Gastroesophageal sphincter (tissue), 4 donors: ENCODE data around the gene OCA2. TPM values are rescaled to one million over a fixed set of nuclear protein-coding genes. Genes with fewer than 3 reads are reported as not detected.

ENCODE experiments used
- ATAC-seq: fragments of 150-250 bp; one replicate; pipeline ENCODE4 v1.9.1; 2016; ENCODE audit warnings: mild to moderate bottlenecking, moderate library complexity
- H3K27ac ChIP-seq, 4 donors: fragments of 200-600 bp; sonication (generic) in 3 of 4; 1 replicate in 3 of 4; 2 replicates in 1 of 4; pipeline ENCODE4 v1.5.1; 2016 to 2019
- H3K27me3 ChIP-seq: fragments of 200-600 bp; sonication (generic); one replicate; pipeline ENCODE4 v1.5.1; 2019
- H3K36me3 ChIP-seq, 2 donors: fragments of 200-600 bp; sonication (generic); one replicate each; pipeline ENCODE4 v1.5.1; 2019; ENCODE audit warnings: control low read depth in 1 of 2
- H3K4me1 ChIP-seq, 3 donors: fragments of 200-600 bp; sonication (generic); 1 replicate in 2 of 3; 2 replicates in 1 of 3; pipeline ENCODE4 v1.5.1; 2016 to 2019; ENCODE audit warnings: control low read depth in 2 of 3
- H3K4me3 ChIP-seq, 2 donors: fragments of 200-600 bp; sonication (generic); one replicate each; pipeline ENCODE4 v1.5.1; 2019; ENCODE audit warnings: mild to moderate bottlenecking in 1 of 2, moderate library complexity in 1 of 2
- H3K9me3 ChIP-seq, 3 donors: fragments of 200-600 bp; sonication (generic); one replicate each; pipeline ENCODE4 v1.5.1; 2017 to 2019; ENCODE audit warnings: control low read depth in 2 of 3
- EP300 ChIP-seq: sonication (generic); formaldehyde crosslinking; IDR thresholded peaks from one replicate; pipeline ENCODE4 v1.6.1; 2017; ENCODE audit warnings: antibody characterized with exemption, mild to moderate bottlenecking
- POLR2A ChIP-seq, 2 donors: fragments of 450-650 bp; IDR thresholded peaks; one replicate each; pipeline ENCODE4 v1.6.1; 2017; ENCODE audit warnings: antibody characterized with exemption in 2 of 2, mild to moderate bottlenecking in 2 of 2, moderate library complexity in 1 of 2
- POLR2AphosphoS5 ChIP-seq: sonication (generic); formaldehyde crosslinking; IDR thresholded peaks from one replicate; pipeline ENCODE4 v1.6.1; 2017; ENCODE audit warnings: antibody characterized with exemption
- WGBS, 2 donors: methylation state at CpG; one replicate each; pipeline ENCODE4 v1.1.5; 2018; ENCODE audit warnings: low coverage in 1 of 2; 5-methylcytosine and 5-hydroxymethylcytosine counted together
- total RNA-seq, 4 donors: library from RNA; depleted of rRNA; stranded (reverse); fragments of >200 nt; gene quantifications; one replicate each; pipeline ENCODE4 v1.1.0, GENCODE V29; 2016
- TF ChIP-seq, protein P1 (sequence below), 4 experiments: fragments of 200-600 bp in 2 of 4; fragments of 450-650 bp in 2 of 4; sonication (generic) in 1 of 4; IDR thresholded peaks; one replicate each; pipeline ENCODE4 v1.5.1; 2017 to 2019; ENCODE audit warnings: antibody characterized with exemption in 4 of 4, mild to moderate bottlenecking in 2 of 4, moderate library complexity in 2 of 4

The OCA2 gene
- total RNA-seq, 4 donors from 2014 or later, result 0.40 to 2.0 (median 1.1) TPM; not detected in 1

DNA sequence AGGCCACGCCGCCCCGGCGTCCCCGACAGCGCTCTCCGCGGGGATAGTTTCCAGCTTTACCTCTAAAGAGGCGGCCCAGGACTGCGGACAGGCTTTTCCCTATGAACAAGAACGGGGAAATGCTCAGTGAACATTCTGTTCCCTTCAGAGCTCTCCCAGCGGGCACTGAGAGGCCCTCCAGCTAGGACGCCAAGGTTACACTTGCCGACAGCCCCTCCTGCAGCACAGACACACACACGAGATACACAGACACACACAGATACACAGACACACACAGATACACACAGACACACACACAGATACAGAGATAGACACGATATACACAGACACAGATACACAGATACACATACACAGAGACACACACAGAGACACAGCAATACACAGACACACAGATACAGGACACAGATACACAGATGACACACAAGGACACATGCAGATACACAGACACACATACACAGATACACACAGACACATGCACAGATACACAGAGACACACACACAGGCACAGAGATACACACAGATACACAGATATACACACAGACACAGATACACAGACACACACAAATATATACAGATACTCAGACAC lies 533 bp upstream of the OCA2 start:
- peak; percentile 14 for ATAC-seq
- peak overlapping the region in 1 of 2 donors; percentile 39 for H3K4me3 ChIP-seq
- no peaks in the 10 kb centered on the region for H3K36me3 ChIP-seq
- peak overlapping the region in 2 of 4 donors; percentile 12 to 24 for H3K27ac ChIP-seq
- H3K27me3 ChIP-seq, result peaks cover 79% of the 10 kb centered on the region
- H3K4me1 ChIP-seq, result peaks cover 0 to 50% (median 14%) of the 10 kb centered on the region in 3 donors
- no peaks in the 10 kb centered on the region for H3K9me3 ChIP-seq
- no peak for TF ChIP-seq POLR2A (IDR thresholded peaks at IDR 0.05)
- no peak for TF ChIP-seq POLR2AphosphoS5
- TF ChIP-seq, protein P1, sequence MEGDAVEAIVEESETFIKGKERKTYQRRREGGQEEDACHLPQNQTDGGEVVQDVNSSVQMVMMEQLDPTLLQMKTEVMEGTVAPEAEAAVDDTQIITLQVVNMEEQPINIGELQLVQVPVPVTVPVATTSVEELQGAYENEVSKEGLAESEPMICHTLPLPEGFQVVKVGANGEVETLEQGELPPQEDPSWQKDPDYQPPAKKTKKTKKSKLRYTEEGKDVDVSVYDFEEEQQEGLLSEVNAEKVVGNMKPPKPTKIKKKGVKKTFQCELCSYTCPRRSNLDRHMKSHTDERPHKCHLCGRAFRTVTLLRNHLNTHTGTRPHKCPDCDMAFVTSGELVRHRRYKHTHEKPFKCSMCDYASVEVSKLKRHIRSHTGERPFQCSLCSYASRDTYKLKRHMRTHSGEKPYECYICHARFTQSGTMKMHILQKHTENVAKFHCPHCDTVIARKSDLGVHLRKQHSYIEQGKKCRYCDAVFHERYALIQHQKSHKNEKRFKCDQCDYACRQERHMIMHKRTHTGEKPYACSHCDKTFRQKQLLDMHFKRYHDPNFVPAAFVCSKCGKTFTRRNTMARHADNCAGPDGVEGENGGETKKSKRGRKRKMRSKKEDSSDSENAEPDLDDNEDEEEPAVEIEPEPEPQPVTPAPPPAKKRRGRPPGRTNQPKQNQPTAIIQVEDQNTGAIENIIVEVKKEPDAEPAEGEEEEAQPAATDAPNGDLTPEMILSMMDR (IDR thresholded peaks at IDR 0.05), result no peak
- no peak for TF ChIP-seq EP300
- WGBS, 2 donors, result 78% methylated on average over 3 of the region's 16 CpGs; no CpG with 5 or more reads in 1 of the 2 donors

DNA sequence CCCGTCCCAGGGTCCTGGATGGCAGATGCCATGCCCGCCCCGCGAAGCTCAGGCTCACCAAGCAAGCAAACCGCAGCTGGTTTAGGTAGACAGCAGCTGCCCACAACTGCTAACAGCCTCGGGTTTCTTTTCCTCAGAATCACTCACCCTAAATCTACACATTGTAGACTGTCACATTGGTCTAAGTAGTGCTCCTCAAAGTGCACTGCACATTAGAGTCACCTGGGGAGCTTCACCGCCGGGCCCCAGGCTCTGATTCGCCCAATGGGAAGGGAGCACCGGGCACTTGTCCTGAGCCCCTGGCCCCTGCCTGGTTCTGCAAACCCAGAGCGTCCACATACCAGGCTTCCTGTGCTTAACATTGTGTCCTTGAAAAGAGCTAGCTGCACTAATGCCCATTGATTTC lies 752 bp downstream of the OCA2 start:
- no peak for ATAC-seq
- Histone ChIP-seq H3K4me1 (peaks cover 0 to 56% (median 14%) of the 10 kb centered on the region in 3 donors), H3K4me3 (no peak overlapping the region), H3K27ac (peak overlapping the region in 1 of 4 donors; percentile 24), H3K36me3 (no peaks in the 10 kb centered on the region), H3K9me3 (no peaks in the 10 kb centered on the region), H3K27me3 (peaks cover 76% of the 10 kb centered on the region)
- no peak for TF ChIP-seq POLR2AphosphoS5
- no peak for TF ChIP-seq EP300
- 89 to 100% methylated on average over 1 to 6 of the region's 11 CpGs for WGBS, 2 donors

DNA sequence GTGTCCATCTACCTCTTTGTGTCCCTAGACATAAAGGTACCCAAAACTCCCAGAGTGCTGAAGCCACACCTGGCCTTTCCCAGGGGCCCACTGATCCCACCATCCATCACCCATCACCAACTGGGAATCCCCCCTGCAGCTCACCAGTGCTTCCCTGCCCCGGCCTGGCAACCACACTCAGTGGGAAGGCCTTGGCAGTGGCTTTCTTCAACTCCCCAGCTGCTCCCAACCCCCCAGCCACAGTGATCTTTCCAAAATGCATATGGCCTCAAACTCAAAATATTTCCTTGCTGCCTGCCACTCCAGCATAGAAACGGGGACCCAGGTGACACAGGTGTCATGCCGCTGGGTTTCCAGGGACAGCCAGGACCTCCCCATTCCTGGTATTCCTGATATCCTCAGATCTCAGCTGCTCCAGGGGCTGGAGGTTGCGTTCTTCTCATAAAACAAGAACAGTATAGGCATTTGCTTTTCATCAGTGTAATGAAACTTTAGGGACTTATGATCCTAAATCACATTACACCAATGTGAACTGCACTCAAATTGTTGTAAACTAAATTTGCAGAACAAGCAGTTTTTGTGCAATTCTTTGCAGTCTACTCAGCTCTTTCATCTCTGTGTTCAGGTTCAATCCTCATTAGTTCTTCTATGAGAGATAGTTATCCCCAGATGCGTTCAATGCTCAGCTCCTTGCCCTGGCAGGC lies 1.3 kb downstream of the OCA2 start:
- H3K27me3 ChIP-seq, result peaks cover 80% of the 10 kb centered on the region
- no peaks in the 10 kb centered on the region for H3K9me3 ChIP-seq
- ATAC-seq, result no peak
- H3K27ac ChIP-seq, result peak overlapping the region in 2 of 4 donors; percentile 24 to 82
- TF ChIP-seq POLR2A (IDR thresholded peaks at IDR 0.05), result no peak
- TF ChIP-seq EP300, result no peak
- TF ChIP-seq POLR2AphosphoS5, result no peak
- TF ChIP-seq, protein P1 (IDR thresholded peaks at IDR 0.05), result no peak
- WGBS, 2 donors, result 80 to 95% methylated on average over 2 to 4 of the region's 5 CpGs
- no peaks in the 10 kb centered on the region for H3K36me3 ChIP-seq
- H3K4me1 ChIP-seq, result peaks cover 0 to 56% (median 14%) of the 10 kb centered on the region in 3 donors
- H3K4me3 ChIP-seq, result no peak overlapping the region

DNA sequence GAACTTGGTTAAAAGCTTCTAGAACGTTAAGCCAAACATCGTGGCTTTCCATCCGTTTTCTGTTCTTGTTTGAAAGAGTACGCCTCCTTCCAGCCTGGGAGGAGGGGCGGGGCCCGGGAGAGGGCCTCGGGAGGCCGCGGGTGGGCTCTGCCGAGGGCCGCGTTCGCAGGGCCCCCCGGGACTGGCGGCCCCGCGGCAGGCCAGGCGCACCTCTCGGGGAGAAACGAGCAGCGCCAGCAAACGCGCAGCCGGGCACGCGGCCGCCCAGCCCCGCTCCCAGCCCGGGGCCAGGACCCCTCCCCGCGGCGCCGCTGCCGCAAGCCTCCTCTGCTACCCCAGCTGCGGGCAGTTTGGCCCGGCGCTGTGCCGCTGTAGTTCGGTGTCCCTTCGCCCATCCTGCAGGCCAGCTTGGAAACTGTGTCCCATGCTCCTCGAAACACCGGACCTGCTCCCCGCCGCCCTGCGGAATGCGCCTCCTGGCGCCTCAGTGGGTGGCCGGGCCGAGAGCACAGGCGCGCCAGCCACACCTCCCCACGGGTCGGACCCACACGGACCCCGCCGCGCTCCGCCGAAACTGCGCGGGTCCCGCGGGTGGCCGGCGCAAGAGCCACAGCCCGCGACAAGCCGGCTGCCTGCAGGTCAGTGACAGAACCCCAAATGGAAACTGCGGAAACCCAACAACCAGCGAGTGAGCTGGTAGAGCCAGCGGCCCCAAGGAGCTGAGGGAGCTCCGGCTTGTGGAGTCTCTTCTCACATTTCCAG lies 2.3 kb downstream of the OCA2 start:
- TF ChIP-seq, protein P1 (IDR thresholded peaks at IDR 0.05), result peak in 1 of 4 experiments; percentile 22
- TF ChIP-seq EP300, result no peak
- H3K27ac ChIP-seq, result peak overlapping the region; percentile 9 to 82 (median 77)
- ATAC-seq, result peak; percentile 2
- peak overlapping the region; percentile 36 to 61 for H3K4me3 ChIP-seq
- H3K9me3 ChIP-seq, result peaks cover 0 to under 1% (median 0%) of the 10 kb centered on the region in 3 donors
- no peaks in the 10 kb centered on the region for H3K36me3 ChIP-seq
- peaks cover 75% of the 10 kb centered on the region for H3K27me3 ChIP-seq
- peaks cover 0 to 56% (median 14%) of the 10 kb centered on the region in 3 donors for H3K4me1 ChIP-seq
- WGBS, 2 donors, result 0 to 8% methylated on average over 2 to 23 of the region's 72 CpGs

DNA sequence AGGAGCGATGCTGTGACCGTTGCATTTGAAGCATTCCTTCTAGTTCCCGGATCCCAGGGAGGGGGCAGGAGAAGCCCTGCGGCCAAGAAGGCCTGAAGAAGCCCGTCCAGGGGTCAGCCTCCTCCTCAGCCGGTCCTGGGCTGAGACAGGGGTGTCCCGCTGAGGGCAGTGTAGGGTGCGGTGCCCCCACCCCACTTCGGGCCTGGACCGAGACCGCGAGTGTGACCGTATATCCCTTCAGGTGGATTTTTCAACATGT lies 2.8 kb downstream of the OCA2 start:
- Histone ChIP-seq H3K4me1 (peaks cover 0 to 56% (median 14%) of the 10 kb centered on the region in 3 donors), H3K4me3 (peak overlapping the region; percentile 36 to 61), H3K36me3 (no peaks in the 10 kb centered on the region), H3K27ac (peak overlapping the region; percentile 9 to 82 (median 77)), H3K9me3 (peaks cover 0 to 6% (median 0%) of the 10 kb centered on the region in 3 donors), H3K27me3 (peaks cover 71% of the 10 kb centered on the region)
- TF ChIP-seq, protein P1 (IDR thresholded peaks at IDR 0.05), result no peak
- TF ChIP-seq EP300, result no peak
- TF ChIP-seq POLR2AphosphoS5, result no peak
- 5% methylated on average over 4 of the region's 13 CpGs; no CpG with 5 or more reads in 1 of the 2 donors for WGBS, 2 donors
- ATAC-seq, result no peak
